ENCODE results near the gene KIRREL3.

The KIRREL3 gene

DNA sequence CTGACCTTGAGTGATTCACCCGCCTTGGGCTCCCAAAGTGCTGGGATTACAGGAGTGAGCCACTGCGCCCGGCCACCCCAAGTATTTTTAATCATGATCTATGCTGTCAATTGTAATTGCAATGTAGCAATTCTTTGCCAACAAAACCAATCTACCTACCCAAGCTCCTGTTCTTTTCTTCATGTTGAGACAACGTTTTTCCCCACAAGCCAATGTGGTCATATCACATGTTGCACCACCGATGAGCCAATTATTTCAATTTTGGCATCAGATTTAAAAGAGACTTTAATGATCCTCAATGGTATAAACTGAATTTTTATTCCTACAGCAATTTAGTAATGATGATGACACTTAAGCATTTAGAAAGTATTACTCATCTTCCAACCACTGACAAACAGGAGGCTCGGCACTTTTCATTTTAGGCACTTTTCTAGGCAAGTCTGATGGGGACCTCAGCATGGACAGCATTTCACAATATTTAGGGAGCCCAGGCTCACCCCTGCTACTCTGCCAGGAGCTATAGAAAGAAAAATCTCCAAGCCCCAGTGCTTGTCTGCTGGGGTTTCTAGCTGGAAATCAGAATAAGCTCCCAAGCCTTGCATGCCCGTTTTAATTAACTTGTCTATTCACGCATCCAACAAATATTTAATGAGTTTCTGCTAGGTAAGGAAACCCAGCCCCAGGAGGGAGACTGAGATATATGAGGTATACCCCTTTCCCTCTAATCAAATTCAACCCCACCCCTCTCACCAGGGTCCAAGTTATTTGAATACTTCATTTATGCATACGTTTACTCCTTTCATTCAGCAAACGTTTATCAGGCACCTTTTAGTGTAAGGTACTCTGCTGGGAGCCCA, 353.6 kb downstream of the KIRREL3 start:
- TF ChIP-seq, protein P1, sequence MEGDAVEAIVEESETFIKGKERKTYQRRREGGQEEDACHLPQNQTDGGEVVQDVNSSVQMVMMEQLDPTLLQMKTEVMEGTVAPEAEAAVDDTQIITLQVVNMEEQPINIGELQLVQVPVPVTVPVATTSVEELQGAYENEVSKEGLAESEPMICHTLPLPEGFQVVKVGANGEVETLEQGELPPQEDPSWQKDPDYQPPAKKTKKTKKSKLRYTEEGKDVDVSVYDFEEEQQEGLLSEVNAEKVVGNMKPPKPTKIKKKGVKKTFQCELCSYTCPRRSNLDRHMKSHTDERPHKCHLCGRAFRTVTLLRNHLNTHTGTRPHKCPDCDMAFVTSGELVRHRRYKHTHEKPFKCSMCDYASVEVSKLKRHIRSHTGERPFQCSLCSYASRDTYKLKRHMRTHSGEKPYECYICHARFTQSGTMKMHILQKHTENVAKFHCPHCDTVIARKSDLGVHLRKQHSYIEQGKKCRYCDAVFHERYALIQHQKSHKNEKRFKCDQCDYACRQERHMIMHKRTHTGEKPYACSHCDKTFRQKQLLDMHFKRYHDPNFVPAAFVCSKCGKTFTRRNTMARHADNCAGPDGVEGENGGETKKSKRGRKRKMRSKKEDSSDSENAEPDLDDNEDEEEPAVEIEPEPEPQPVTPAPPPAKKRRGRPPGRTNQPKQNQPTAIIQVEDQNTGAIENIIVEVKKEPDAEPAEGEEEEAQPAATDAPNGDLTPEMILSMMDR (IDR thresholded peaks at IDR 0.05; ENCODE audit: low read depth, low read length, missing control alignments): no peak
- H3K4me3 ChIP-seq (ENCODE audit: low read depth, low read length): no peak overlapping the region
- DNase-seq (ENCODE audit: low read depth): no peak

DNA sequence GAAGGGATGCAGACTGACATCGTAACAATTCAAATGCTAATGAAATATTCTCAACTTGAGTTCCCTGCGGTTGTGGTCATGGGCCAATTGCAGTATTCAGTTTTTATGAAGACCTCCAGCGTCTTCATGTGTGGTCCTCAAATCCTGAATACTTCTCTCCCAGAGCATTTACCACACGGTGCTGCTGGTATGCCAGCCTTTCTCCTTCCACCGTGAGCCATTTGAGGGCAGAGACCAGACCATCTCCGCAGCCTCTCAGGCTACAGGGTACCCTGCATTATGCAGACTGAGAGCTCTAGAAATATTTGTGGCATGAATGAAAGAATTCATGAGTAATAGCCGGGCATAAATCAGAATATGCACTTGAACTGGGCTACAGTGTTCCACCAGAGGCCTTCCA, 355.4 kb downstream of the KIRREL3 start:
- TF ChIP-seq, protein P1 (IDR thresholded peaks at IDR 0.05; ENCODE audit: low read depth, low read length, missing control alignments): no peak
- H3K4me3 ChIP-seq (ENCODE audit: low read depth, low read length): no peak overlapping the region
- no peak for DNase-seq (ENCODE audit: low read depth)

DNA sequence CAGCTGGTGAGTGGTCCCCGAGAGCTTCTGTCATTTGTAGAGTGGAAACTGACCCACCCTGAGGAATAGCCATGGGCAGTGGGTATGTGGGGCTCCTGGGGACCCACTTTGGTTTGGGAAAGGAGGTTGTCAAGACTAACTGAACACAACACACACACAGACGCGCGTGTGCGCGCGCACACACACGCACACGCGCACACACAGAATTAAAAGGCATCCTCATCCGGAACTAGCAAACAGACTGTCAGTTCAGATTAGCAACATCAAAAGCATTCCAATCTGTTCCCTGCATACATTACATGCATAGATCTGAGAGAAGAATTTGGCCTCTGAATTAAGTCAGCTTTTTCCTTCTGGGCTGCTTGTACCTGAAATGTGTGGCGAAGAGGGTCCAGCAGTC, 360.4 kb downstream of the KIRREL3 start:
- DNase-seq (ENCODE audit: low read depth): no peak
- TF ChIP-seq, protein P1 (IDR thresholded peaks at IDR 0.05; ENCODE audit: low read depth, low read length, missing control alignments): no peak
- H3K4me3 ChIP-seq (ENCODE audit: low read depth, low read length): no peak overlapping the region

DNA sequence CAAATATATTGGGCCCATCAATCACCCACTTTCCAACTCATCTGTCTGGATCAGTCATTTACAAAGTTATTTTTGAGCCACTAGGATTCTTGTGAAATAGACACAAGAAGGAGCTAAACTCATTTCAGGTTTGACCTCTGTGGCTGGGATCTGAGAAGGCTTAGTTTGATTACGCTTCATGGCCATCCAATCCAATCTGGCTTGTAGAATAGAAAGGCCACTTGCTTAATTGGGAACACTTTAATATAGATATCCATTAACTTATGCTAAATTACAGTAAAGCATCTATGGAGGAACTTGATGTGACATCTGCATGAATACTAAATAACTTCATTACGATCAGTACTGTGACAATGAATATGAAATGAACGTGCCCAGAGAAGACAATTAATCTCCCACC, 360.9 kb downstream of the KIRREL3 start:
- no peak for DNase-seq (ENCODE audit: low read depth)
- no peak overlapping the region for H3K4me3 ChIP-seq (ENCODE audit: low read depth, low read length)

DNA sequence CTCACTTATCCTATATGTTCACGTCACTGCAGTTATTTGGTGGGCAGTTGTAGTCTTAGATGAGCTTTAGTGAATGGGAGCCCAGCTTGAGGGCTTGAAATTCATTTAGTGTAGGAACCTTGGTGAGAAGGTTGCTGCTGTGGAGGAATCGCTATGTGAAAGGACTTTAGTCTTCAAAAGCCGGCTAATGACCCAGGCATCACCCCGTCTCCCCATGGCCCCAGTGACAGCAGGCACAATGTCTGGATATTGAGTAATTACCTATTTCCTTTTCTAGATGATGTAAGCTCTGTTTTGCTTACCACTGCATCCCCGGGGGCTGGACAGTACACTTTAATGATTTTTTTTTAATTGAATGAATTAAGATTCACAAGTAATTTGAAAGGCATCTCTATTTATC, 361.9 kb downstream of the KIRREL3 start:
- H3K4me3 ChIP-seq (ENCODE audit: low read depth, low read length): no peak overlapping the region
- TF ChIP-seq, protein P1 (IDR thresholded peaks at IDR 0.05; ENCODE audit: low read depth, low read length, missing control alignments): no peak
- DNase-seq (ENCODE audit: low read depth): no peak

More for the DNA sequence above, 360.9 kb downstream of the KIRREL3 start:
- TF ChIP-seq, protein P1 (IDR thresholded peaks at IDR 0.05; ENCODE audit: low read depth, low read length, missing control alignments): no peak

DNA sequence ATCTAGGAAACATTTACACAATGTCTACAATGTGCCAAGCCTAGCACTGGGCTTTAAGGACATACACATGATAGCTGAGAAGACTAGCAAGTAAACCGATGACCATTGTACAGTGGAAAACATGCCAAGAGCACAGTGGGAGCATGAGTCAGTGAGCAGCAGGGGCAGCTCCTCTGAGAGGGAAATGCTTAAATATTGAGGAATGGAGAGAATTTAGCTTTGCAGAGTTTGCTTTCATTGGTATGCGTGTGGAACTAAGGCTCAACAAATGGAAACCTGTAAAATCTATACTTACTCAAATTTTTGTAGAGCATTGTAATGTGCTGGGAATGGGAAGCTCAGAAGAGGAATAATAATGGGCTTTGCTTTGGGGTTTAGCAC, 362.8 kb downstream of the KIRREL3 start:
- no peak for DNase-seq (ENCODE audit: low read depth)
- TF ChIP-seq, protein P1 (IDR thresholded peaks at IDR 0.05; ENCODE audit: low read depth, low read length, missing control alignments): no peak
- H3K4me3 ChIP-seq (ENCODE audit: low read depth, low read length): no peak overlapping the region
